Activated CD8-positive, alpha-beta memory T cell treated with anti-CD3 and anti-CD28 coated beads, Interleukin-2, amount 10 ng/mL, durations not matched to agents 7 days and 5 days (primary cell): ENCODE data around the gene TMC7. TPM values are rescaled to one million over a fixed set of nuclear protein-coding genes. Genes with fewer than 3 reads are reported as not detected.

Experiments
- ATAC-seq: fragments of 150-1000 bp; cut with Tn5 transposase; one replicate; pipeline ENCODE4 v1.10.0; 2021; ENCODE audit warnings: moderate library complexity
- CTCF ChIA-PET: fragments of 350-600 bp; sonication (Branson Sonifier 250); formaldehyde crosslinking; loops from one replicate; lab custom pipeline; 2021; ENCODE audit warnings: antibody characterized with exemption; lab: Charles Lee
- DNase-seq: peaks from one replicate; pipeline ENCODE4 v3.0.0-alpha.2; 2020
- H3K27ac Mint-ChIP-seq: one replicate; pipeline ENCODE4 v1.8.0; 2021; ENCODE audit warnings: mild to moderate bottlenecking, mixed read lengths
- H3K27me3 Mint-ChIP-seq: one replicate; pipeline ENCODE4 v1.8.0; 2021; ENCODE audit warnings: mixed read lengths
- H3K36me3 Mint-ChIP-seq: one replicate; pipeline ENCODE4 v1.8.0; 2021; ENCODE audit warnings: mild to moderate bottlenecking, mixed read lengths
- H3K4me1 Mint-ChIP-seq: one replicate; pipeline ENCODE4 v1.8.0; 2021; ENCODE audit warnings: mixed read lengths
- H3K4me3 Mint-ChIP-seq: one replicate; pipeline ENCODE4 v1.8.0; 2021; ENCODE audit warnings: mild to moderate bottlenecking, moderate library complexity, mixed read lengths
- H3K9me3 Mint-ChIP-seq: one replicate; pipeline ENCODE4 v1.8.0; 2022; ENCODE audit warnings: low read depth, mixed read lengths
- total RNA-seq, 2 experiments: library from RNA; stranded (reverse); gene quantifications; one replicate each; pipeline ENCODE4 v1.2.3, GENCODE V29; 2021

The TMC7 gene
- total RNA-seq, 2 experiments from 2014 or later: not detected

- Mint-ChIP-seq H3K27ac (no peak overlapping the region), H3K4me1 (no peaks in the 10 kb centered on the region), H3K36me3 (no peaks in the 10 kb centered on the region), H3K4me3 (no peak overlapping the region), H3K27me3 (peaks cover 5% of the 10 kb centered on the region), H3K9me3 (no peaks in the 10 kb centered on the region)
- CTCF ChIA-PET: no interaction called here
- DNase-seq (no peak), ATAC-seq (no peak)
These were observed 37.0 kb downstream of the TMC7 start for GRCh38 chr16:19020689-19021088.

- no peak for ATAC-seq
- no peak for DNase-seq
These were observed 38.0 kb downstream of the TMC7 start for GRCh38 chr16:19021747-19022146.

GRCh38 chr16:19027416-19027815, 43.7 kb downstream of the TMC7 start:
- CTCF ChIA-PET: no interaction called here
- no peak overlapping the region for H3K27ac Mint-ChIP-seq
- H3K9me3 Mint-ChIP-seq: no peaks in the 10 kb centered on the region
- DNase-seq (no peak), ATAC-seq (no peak)
- no peak overlapping the region for H3K4me3 Mint-ChIP-seq
- no peaks in the 10 kb centered on the region for H3K27me3 Mint-ChIP-seq
- no peaks in the 10 kb centered on the region for H3K4me1 Mint-ChIP-seq
- no peaks in the 10 kb centered on the region for H3K36me3 Mint-ChIP-seq

More at GRCh38 chr16:19021747-19022146, 38.0 kb downstream of the TMC7 start:
- peaks cover 5% of the 10 kb centered on the region for H3K27me3 Mint-ChIP-seq
- no peak overlapping the region for H3K27ac Mint-ChIP-seq
- no peaks in the 10 kb centered on the region for H3K36me3 Mint-ChIP-seq
- no peak overlapping the region for H3K4me3 Mint-ChIP-seq
- CTCF ChIA-PET: no interaction called here
- H3K9me3 Mint-ChIP-seq: no peaks in the 10 kb centered on the region
- H3K4me1 Mint-ChIP-seq: no peaks in the 10 kb centered on the region

DNA sequence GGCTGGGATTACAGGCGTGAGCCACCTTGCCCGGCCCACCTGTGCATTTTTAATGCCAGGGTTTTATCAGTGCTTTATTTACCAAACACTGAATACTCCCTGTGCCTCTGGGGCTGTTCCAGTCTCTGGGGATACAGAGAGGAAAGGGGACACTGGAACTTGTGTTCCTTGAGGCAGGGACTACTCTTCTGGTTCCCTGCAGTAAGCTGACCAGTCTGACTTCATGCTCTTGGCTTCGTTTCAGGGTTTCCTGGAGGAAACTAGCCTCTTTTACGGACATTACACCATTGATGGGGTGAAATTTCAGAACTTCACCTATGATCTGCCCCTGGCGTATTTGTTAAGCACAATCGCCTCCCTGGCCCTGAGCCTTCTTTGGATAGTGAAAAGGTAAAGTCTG, 46.2 kb downstream of the TMC7 start:
- Mint-ChIP-seq H3K4me3 (no peak overlapping the region), H3K27me3 (peaks cover 2% of the 10 kb centered on the region), H3K9me3 (no peaks in the 10 kb centered on the region), H3K36me3 (no peaks in the 10 kb centered on the region), H3K4me1 (no peaks in the 10 kb centered on the region), H3K27ac (no peak overlapping the region)
- CTCF ChIA-PET: interaction anchor here (0.6 kb wide), 1 partner anchor 1600 kb away, joined by 4 read pairs; no protein-coding TSS in a partner anchor
- no peak for ATAC-seq
- DNase-seq: no peak

DNA sequence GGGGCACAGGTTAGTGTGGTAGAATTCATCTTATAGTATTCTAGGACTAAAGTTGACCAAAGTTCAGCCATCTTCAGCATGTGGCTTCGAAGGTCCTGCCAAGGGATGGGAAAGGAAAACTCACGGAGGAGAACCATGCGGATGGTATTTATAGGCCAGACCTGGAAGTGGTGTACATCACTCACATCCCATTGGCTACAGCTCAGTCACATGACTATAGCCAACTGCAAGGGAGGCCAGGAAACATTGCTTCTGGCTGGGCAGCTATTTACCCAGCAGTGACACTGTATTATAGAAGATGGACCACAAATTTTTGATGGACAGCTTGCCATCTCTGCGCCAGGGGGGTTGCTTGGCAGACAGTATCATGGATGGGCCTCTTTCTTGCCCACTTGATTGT, 48.0 kb downstream of the TMC7 start:
- Mint-ChIP-seq H3K27me3 (peaks cover 2% of the 10 kb centered on the region), H3K36me3 (no peaks in the 10 kb centered on the region), H3K4me1 (no peaks in the 10 kb centered on the region), H3K27ac (no peak overlapping the region), H3K4me3 (no peak overlapping the region), H3K9me3 (no peaks in the 10 kb centered on the region)
- DNase-seq (no peak), ATAC-seq (no peak)
- CTCF ChIA-PET: no interaction called here

DNA sequence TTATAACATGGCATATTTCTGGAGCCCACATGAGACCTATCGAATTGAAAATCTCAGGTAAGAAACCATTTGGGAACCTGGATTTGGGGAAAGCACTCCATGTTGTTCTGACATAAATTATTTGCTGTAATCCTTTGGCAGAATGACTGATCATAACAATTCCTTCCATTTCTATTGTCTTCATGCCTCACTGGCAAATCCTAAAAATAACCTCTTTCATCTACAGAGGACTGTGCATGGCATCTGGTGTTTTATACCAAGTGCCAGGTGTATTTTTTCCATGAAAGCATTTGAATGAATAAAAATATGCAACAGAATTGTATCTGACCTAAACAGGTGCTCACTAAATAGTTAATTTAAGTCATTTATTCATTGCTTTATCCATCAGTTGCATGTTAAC, 50.0 kb downstream of the TMC7 start:
- Mint-ChIP-seq H3K36me3 (no peaks in the 10 kb centered on the region), H3K27me3 (peaks cover 2% of the 10 kb centered on the region), H3K9me3 (no peaks in the 10 kb centered on the region), H3K27ac (no peak overlapping the region), H3K4me3 (no peak overlapping the region), H3K4me1 (no peaks in the 10 kb centered on the region)
- DNase-seq (no peak), ATAC-seq (no peak)
- CTCF ChIA-PET: no interaction called here

DNA sequence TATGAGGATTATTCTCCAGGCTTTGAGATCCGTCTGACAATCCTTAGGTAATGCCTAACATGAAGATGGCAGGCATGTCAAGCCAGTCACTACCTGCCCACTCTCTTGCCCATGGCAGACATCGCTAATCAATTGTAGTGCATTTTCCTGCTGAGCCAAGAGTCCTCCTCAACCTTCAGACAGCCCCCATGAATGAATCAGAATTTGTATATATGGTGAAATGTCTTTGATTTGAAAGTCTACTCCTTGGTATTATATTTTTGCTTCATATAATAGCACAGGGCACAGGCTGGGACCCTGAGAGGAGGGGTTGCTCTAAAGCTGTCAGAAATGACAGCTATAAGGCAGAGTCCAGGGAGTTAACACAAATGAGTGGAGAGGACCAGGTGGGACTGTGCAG, 56.7 kb downstream of the TMC7 start:
- Mint-ChIP-seq H3K4me3 (no peak overlapping the region), H3K4me1 (no peaks in the 10 kb centered on the region), H3K27ac (no peak overlapping the region), H3K27me3 (no peaks in the 10 kb centered on the region), H3K9me3 (no peaks in the 10 kb centered on the region), H3K36me3 (no peaks in the 10 kb centered on the region)
- ATAC-seq (no peak), DNase-seq (no peak)
- CTCF ChIA-PET: interaction anchor here (0.7 kb wide), 1 partner anchor 14 kb away, joined by 3 read pairs; no protein-coding TSS in a partner anchor

DNA sequence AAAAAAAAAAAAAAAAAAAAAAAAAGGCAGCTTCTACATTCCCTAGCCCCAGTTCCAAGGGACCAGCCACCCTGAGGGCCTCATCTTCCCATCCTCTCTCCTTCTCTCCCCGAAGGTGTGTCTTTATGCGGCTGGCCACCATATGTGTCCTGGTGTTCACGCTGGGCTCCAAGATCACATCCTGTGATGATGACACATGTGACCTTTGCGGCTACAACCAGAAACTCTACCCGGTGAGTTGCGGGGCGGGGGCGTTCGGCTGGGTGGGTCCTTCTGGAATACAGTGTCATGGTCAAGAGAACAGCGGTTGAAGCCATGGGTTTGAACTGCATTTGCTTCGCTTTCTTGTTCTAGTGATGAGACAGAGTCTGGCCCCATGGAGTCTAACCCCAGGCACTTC, 61.0 kb downstream of the TMC7 start:
- no peak for DNase-seq
- Mint-ChIP-seq H3K27me3 (no peaks in the 10 kb centered on the region), H3K36me3 (no peaks in the 10 kb centered on the region), H3K9me3 (no peaks in the 10 kb centered on the region), H3K27ac (no peak overlapping the region), H3K4me1 (no peaks in the 10 kb centered on the region), H3K4me3 (no peak overlapping the region)
- ATAC-seq: no peak
- CTCF ChIA-PET: no interaction called here

GRCh38 chr16:19046062-19046461, 62.3 kb downstream of the TMC7 start:
- ATAC-seq (no peak), DNase-seq (no peak)
- Mint-ChIP-seq H3K4me1 (no peaks in the 10 kb centered on the region), H3K4me3 (no peak overlapping the region), H3K36me3 (no peaks in the 10 kb centered on the region), H3K9me3 (no peaks in the 10 kb centered on the region), H3K27me3 (no peaks in the 10 kb centered on the region), H3K27ac (no peak overlapping the region)
- CTCF ChIA-PET: no interaction called here

DNA sequence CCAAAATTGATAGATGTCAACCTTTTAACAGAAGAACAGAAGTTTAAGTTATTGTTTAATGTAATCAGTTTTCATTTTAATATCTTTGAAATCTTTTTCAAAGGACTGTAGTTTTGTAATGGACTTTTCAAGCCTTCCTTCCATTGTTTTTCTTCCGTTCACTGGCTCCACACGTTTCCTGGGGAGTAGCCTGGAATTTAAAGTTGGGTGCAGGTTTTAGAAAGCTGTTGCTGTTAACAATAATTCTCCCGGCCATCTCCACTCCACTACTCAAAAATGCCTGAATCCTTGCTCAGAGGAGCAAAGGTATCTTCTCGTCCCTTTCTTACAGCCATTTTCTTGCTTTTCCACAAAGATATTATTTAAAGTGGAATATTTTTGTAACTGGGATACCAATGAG, 79.0 kb downstream of the TMC7 start:
- H3K36me3 Mint-ChIP-seq: peaks cover 2% of the 10 kb centered on the region
- no peaks in the 10 kb centered on the region for H3K9me3 Mint-ChIP-seq
- H3K27me3 Mint-ChIP-seq: no peaks in the 10 kb centered on the region
- ATAC-seq (no peak), DNase-seq (no peak)
- no peak overlapping the region for H3K4me3 Mint-ChIP-seq
- no peak overlapping the region for H3K27ac Mint-ChIP-seq
- peaks cover 6% of the 10 kb centered on the region for H3K4me1 Mint-ChIP-seq
- CTCF ChIA-PET: interaction anchor here (1.5 kb wide), 1 partner anchor 24 kb away, joined by 5 read pairs; no protein-coding TSS in a partner anchor

- Mint-ChIP-seq H3K4me1 (peaks cover 10% of the 10 kb centered on the region), H3K27ac (peak overlapping the region; percentile 98), H3K27me3 (no peaks in the 10 kb centered on the region), H3K36me3 (peaks cover 2% of the 10 kb centered on the region), H3K4me3 (peak overlapping the region; percentile 85), H3K9me3 (no peaks in the 10 kb centered on the region)
- DNase-seq: no peak
- ATAC-seq: no peak
- CTCF ChIA-PET: interaction anchor here (0.8 to 1.3 kb wide), 5 partner anchors 19 to 488 kb away, joined by 3 to 7 read pairs (median 4); partner anchors contain the start of genes ARL6IP1 and VPS35L
These were observed 83.2 kb downstream of the TMC7 start for GRCh38 chr16:19066988-19067348.

DNA sequence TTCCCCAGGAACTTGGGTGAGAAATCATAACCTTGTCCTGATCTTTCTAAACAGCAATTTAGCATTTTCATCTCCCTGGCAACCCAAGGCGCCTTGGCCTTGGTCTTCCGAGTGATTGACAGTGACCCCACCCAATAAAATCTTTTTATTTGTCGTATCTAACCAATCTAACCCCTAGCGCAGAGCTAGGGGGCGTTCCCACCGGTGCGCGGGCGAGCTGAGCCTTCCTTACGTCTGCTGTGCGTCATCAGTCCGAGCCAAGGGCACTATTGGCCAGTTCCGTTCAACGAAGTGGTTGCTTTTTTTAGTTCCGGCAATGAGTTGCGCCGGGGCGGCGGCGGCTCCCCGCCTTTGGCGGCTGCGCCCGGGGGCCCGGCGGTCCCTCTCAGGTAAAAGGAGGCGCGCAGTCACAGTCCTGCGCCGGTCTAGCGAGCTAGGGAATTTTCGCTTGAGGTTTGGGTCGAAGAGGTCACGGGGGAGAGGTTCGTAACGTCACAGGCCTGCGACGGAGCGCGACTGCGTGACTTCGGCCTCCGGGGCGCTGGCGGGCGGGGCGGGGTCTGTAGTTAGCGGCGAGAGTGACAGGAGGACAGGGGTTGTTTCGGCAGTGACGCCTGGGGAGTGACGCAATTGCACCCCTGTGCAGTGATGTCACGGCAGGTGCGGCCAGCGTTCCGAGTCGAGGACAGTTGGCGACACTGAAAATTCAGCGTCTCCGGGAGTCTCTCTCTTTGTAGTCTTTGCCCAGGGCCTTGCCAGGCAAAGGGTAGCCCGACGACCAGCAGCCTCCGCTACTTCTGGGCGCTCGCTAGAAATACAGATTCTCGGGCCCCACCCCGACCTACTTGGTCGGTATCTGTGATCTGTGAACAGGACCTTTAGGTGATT, 83.9 kb downstream of the TMC7 start, which contains the start of gene COQ7:
Gene COQ7, plus strand, starts transcription at position 266 of the 888 bp plus-strand sequence. Its CDS starts 51 bp downstream, at position 317.
- H3K27ac Mint-ChIP-seq: peak within 1 kb of the TSS; percentile 98
- DNase-seq: peak; percentile 99
- peaks cover 10% of the 10 kb centered on the region for H3K4me1 Mint-ChIP-seq
- no peaks in the 10 kb centered on the region for H3K9me3 Mint-ChIP-seq
- ATAC-seq: peak; percentile 93
- no peaks in the 10 kb centered on the region for H3K27me3 Mint-ChIP-seq
- H3K36me3 Mint-ChIP-seq: peaks cover 2% of the 10 kb centered on the region
- CTCF ChIA-PET: interaction anchor here (0.8 to 2.0 kb wide), 7 partner anchors 8 to 488 kb away, joined by 3 to 8 read pairs (median 4); partner anchors contain the start of genes ARL6IP1 and VPS35L
- peak within 1 kb of the TSS; percentile 85 for H3K4me3 Mint-ChIP-seq

DNA sequence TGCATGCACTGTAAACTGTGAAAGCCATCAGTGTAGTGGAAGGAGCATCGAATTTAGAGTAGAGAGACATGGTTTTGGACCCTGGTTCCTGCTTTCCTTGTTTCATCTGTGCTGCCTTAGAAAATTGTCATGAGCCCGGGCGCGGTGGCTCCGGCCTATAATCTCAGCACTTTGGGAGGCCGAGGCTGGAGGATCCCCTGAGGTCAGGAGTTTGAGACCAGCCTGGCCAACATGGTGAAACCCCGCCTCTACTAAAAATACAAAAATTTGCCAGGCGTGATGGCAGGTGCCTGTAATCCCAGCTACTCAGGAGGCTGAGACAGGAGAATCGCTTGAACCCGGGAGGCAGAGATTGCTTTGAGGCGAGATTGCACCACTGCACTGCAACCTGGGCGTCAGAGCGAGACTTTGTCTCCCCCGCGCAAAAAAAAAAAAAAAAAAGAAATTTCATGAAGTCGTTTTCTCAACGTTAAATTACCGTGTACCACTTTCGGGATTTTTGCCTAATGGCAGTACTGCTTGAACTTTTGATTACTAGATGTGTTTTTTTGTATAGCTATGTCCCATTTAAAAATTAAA, 84.6 kb downstream of the TMC7 start:
- DNase-seq: peak; percentile 43
- Mint-ChIP-seq H3K27me3 (no peaks in the 10 kb centered on the region), H3K4me1 (peaks cover 10% of the 10 kb centered on the region), H3K36me3 (peaks cover 2% of the 10 kb centered on the region), H3K4me3 (peak overlapping the region; percentile 85), H3K27ac (peak overlapping the region; percentile 98), H3K9me3 (no peaks in the 10 kb centered on the region)
- CTCF ChIA-PET: interaction anchor here (0.8 to 2.0 kb wide), 4 partner anchors 8 to 487 kb away, joined by 3 to 8 read pairs (median 6); partner anchors contain the start of gene VPS35L
- no peak for ATAC-seq
